HG02798 (cell line): Measurements from ENCODE around the gene PPARA.
A peak's percentile ranks its signal among the peaks of the same experiment; 100 is the strongest.

Experiments used
- ATAC-seq: cut with Tn5 transposase; IDR thresholded peaks from one replicate; pipeline ENCODE4 v1.9.1; 2021; ENCODE audit warnings: mild to moderate bottlenecking; ENCODE audit not compliant: unreplicated experiment, poor library complexity

The PPARA gene

DNA sequence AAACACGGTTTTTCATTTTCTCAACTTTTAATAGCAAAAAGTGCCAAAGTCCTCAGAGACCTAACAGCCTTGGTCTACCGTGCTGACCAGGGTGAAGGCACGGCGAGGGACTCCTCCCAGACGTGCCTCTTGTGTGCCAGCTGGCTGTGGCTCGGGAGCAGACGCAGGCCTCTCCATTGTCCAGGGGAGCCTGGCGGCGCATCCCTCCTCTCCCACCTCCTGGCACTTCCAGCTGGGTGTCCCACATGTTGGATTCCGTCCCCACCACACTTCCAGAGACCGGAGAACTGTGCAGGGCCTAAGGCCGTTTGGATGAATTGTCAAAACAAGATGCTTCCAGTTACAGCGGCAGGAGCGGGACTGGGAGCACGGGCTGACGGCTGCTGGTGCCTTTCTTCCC, 88.2 kb downstream of the PPARA start:
- ATAC-seq = no peak

DNA sequence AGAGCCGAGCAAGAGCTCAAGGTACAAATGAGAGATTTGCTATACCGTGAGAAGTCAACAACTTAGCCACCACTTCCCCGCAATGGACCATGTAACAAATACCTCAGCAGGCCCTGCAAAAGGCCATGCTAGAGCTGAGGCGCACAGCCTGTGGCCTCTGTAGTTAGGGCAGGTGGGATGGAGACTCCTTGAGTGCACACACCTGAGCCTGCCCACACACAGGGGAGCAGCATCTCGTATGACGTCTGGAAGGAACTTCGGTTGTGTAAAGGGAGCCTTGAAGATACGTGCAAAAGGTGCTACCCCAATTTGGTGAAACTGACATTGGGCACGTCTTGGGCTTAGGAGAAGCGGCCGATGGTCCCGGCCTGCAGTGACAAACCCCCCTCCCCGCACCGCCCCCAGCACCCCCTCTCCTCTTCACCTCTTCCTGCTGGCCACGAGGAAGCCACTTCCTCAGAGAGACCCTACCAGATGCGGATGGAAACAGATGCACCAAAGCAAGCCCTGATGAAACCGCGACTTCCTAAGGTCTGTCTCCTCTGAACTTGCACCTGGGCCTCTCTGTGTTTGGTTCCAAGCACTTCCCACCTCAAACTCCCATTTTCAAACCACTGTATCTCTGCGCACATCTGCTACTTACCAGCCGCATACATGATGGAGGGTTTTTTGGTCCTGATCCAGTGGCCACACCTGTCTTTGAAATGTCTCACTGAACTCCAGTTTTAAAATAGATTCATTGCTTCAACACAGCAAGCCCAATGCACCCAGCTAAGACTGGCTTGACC, 89.1 kb downstream of the PPARA start:
- ATAC-seq = no peak

GRCh38 chr22:46240073-46240472, 89.7 kb downstream of the PPARA start:
- ATAC-seq = no peak

DNA sequence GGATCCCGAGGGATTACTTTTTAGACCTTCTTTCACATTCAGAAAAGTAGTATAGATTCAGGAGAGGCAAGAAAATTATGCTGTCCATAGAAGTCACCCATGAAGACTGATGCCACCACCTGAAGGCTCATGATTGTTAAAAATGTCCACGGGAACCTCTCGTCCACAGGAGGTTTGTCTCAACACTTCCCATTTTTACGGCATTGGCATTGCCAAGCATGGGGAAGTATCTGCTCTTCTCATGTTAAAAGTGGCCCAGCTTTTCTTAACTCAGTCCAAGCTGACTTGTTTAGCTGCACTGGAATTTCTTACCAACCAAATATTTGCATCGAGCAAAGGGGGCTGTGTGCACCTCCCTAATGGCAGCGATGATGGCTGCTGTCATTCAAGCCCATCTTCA, 90.2 kb downstream of the PPARA start:
- ATAC-seq = no peak

DNA sequence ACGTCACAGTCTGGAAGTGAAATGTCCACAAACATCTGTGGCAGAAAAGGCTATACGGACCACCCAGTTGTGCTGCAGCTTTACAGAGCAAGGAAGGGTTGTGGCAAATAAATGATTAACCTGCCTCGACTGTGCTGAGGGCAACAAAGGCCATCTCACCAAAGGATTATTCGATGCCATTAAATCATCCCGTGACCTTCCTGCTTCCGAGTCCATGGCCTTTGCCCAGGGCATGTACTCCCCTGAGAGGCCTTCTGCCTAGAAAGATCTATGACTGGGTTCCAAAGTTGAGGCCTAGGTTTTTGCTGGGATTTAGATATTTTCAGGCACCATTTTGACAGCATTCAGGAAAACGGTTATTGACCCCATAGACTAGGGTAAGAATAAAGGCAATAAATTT, 90.6 kb downstream of the PPARA start:
- ATAC-seq = no peak

DNA sequence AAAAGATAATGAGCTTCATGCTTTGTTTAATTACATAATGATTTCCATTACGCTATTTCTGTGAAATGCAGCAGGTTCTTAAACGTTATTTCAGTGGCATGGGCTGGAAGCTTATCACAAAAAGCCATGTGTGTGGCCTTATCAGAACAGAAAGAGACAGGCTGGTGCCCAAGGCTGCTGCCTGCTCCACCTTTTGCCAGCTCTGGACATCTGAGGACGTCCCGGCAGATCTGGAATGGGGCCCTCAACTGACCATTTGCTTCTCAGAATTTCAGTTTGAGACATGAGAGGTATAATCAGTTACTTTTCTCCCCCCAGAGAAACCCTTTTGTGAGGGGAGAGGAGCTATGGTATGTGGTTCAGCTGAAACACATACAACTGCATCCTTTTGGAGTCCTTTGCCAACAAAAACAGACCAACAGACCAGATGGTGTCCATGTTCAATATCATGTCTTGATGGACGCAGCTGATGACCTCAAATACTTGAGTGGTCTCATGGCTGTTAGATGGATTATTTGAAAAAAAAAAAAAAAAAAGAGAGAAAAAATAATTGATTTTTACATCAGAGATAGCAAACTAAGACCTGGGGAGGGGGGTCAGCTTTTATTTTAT, 91.2 kb downstream of the PPARA start:
- ATAC-seq = no peak

DNA sequence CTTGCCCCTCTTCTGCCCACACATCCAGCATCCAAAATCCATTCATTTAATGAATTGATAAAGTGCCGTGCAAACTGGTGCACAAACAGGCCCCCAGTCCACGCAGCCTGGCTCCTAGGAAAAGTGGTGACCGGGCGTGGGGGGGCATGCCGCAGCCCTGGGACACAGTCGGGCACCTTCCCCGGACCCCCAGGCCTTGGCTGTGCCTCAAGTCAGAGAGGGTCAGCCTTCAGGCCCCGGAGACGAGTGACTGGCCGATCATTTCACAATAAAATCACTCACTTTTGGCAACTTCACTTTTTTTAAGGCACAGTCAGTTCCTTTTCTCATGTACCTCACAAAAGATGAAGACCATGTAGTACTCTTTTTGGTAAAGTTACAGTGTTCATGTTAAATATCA, 91.8 kb downstream of the PPARA start:
- no peak for ATAC-seq

DNA sequence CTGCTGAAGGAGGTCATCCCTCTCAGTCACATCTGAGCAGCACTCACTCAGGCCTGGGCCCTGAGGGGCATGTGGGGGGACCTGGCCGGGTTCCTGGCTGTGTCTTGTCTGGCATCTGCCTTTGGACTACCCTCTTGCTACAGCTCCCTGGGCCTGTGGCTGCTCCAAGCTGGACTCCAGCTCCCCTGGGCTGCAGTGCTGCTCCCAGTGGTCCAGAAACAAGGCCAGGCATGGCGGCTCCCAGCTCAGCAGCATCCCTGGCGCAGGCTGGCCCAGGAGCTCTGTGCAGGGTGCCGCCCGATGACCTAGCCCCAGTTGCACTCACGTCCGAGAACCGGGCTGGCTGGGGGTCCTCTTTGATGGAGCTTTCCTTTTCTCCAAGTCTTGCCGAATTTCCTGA, 94.4 kb downstream of the PPARA start:
- no peak for ATAC-seq

- ATAC-seq = no peak
Observed at GRCh38 chr22:46245511-46245910, 95.2 kb downstream of the PPARA start.

DNA sequence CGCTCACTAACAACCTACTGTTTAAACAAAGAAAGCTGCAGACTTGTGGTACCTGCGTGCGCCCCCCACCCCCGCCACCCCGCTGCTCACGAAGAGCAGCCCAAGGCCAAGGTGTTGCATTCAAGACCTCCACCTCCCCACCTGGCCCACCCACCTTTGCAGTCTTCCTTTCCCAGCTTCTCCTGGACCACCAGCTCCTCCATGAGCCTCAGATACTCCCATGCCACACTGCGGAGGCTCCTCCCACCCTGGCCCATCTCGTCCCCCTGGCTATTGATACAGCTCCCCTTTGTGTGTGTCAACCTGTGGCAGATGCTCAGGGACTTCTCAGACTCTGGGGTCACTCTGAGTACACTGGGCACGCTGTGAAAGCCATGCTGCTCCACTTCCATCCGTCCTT, 95.9 kb downstream of the PPARA start:
- ATAC-seq = no peak

DNA sequence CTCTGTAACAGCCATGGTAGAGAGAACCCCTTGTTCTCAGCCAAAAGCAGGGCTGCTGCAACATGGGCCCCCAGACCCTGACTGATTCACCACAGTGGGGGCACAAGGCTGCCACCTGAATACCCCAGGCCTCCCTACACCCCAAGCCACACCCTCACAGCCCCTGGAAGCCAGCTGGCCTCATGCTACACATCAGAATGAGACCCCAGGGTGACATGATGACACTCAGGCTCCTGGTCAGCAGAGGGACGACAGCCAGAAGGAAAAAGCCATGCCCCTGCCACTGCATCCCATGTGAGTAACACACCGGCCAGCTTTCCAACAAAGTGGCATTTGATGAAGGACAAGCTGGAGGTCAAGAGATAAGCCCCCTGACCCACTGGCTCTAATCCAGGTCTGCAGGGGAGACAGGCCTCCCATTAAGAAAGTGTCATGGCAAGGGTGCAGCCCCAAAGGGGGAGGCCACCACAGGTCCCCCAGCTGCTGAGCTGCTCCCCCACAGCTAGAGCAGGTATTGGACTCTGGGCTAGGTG, 97.2 kb downstream of the PPARA start:
- ATAC-seq = no peak

- ATAC-seq = peak; percentile 92
Observed at GRCh38 chr22:46250035-46250782, 99.9 kb downstream of the PPARA start, which contains the start of gene CDPF1. TSS of gene CDPF1 (minus strand) at chr22:46250293. CDS start at chr22:46248284, 2,009 bp downstream.

DNA sequence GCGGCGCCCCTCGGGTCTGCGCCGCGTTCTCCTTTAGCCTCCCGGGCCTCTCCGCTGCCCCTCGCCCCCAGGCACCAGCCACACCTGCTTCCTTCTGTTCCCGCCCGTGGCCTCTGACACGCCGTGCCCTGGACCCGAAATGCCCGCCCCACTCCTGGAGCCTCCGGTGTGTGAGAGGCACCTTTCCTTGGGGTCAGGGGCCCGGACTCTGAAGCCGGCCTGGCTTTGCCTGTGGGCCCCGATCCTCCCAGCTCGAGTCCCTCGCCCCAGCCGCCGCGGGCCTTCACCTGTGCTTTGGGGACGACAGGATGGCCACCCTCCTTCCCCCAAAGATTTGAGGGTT, 100.4 kb downstream of the PPARA start:
- no peak for ATAC-seq

DNA sequence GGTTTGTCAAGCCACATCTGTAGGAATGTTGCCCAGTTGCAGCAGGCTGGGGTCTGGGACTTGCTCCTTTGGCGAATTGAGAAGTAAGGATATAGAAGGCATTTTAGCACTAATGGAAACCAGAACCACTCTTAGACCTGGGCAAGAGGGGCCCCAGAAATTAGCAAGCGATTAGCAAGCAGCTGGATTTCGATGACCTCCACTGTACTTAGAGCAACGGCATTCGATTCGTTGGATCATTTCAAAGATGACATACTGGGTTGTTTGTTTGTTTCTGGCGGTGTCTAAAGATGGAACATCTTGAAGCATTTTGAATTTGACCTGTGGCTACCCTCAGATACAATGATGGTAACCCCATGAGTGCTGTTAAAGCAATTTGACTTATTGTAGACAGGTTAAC, 100.9 kb downstream of the PPARA start:
- ATAC-seq = no peak

DNA sequence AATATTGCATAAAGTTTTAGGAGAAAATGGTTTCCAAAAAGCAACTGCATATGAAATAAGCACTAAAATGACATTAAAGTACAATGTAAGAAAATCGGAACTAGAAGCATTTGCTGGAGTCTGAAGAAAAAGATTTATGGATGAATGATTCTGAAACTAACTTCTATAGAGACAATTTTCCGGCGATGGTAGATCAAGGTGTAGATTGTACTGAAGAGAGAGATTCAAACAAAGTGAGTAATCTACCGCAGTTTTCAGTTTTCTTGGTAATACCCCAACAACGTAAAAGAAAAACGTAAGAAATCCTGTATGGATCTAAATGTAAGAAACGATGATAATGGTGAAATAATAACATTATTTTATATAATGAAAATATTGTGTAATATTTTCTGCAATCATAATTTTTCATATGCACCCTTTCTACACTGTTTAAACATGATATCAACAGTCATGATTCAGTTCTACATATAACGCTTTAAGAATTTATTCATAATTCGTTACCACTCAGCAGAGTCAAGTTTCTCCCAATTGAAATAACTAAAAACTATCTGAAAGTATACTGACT, 101.6 kb downstream of the PPARA start:
- no peak for ATAC-seq

DNA sequence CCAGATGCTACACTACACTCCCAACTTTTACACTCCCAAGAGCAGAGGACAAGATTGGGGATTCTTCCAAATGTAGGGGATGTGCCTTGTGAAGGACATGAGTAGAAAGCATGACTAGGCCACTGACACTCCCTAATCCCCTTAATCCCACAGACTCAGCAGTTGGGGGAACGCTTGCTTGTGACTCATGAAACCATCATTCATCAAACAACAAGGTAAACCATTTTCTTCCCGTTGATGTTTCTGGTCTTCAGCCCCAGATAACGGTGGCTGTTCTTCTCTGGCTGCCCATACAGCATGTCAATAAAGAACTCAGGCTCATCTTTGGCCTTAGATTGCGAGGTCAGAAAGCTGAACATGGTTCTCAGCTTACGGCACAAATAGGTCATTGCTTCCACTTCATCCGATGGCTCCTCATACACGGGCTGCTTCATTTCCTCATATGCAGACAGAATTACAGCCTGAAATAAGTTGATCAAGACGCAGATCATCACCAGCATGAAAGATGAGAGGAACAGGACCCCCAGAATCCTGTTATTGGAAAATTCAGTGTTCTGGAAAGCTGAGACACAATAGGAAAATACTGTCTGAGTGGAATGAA, 106.1 kb downstream of the PPARA start:
- ATAC-seq = no peak

DNA sequence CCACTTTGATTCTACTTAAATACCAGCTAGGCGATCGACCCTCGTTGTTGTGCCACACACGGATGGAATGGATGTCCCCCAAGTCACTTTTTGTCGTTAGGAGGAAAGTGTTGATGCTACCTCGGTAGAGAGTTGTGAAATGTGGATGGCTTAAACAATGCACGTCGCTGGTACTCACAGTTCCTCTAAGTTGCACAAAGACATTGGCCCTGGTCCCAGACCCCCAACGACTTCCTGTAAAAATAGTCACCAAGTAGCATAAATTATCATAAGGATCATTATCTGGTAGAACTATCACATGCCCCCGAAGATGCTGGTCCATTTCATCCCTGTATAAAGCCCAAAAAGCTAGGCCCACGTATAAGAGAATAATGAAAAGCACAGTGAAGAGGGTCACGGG, 109.0 kb downstream of the PPARA start:
- no peak for ATAC-seq

DNA sequence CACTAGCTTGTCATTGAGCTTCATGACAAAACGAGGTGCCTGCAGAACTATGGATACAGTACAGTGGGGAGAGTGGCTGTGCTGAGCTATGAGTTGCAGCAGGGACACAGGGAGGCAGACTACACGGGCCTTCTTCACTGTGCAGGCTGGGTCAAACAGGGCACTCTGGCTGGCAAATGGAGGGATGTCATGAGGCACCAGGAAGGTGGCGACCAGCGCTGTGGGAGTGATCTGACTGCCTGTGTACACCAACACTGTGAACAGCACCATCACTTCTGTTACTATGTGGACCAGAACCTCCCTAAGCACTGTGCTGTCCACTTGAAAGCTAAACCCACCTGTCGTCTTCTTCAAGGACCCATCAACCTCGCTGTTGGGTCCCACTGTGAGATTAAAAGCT, 109.7 kb downstream of the PPARA start:
- ATAC-seq = no peak

DNA sequence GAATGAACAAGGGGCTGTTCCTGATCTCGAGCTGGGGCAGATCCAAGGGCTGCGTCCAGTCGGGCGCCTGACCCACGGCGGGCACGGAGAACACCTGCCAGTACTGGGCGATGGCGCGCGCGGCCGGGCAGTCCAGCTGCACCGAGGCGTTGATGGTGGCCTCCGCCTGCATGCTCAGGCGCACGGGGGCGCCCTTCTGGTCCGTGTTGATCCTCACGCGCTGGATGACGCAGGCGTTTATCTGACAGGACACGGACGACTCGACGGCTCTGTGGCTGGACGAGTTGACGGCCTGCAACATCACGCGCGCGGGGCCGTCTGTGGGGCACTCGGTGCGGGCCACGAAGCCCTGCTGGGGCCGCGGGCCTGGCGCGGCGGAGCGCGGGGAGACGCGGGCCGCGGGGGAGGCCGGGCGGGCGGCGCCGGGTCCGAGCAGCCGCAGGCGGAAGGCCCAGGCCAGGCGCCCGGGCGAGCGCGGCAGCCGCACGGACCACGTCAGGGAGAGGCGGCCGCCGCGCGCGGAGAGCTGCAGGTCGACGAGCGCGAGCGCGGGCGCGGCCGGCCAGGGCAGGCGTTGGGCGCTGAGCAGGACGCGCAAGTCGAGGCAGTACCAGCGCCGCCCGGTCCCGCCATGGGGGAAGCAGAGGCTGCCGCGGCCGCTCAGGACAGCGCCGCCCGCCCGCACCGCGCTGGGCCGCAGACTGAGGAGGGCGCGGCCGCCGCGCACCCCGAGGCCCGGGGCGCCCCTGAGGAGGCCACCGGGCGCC, 112.3 kb downstream of the PPARA start:
- ATAC-seq = no peak

DNA sequence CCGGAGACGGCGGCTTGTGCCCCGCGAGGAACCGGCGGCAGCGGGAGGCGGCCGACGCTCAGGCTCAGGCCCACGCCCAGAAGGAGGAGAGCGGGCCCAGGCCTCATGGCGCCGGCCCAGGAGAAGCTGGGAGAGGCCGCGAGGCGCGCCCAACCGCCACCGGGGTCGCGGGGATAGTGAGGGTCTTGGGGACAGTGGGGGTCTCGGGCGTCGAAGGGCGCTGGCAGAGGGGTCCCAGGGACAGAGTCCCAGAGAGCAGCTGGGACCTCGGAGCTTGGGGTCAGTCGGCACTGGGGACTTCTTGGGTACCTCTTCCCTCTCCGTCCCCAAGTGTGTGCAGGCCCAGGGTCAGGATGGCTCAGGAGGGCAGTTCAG, 112.9 kb downstream of the PPARA start, which contains the start of gene PKDREJ:
Gene PKDREJ, minus strand, starts transcription at position 128 of the 375 bp plus-strand sequence. Its CDS starts 21 bp downstream, at position 107.
- no peak for ATAC-seq
